HG02678 (cell line): ENCODE measurements around the gene HSD11B2.

Source experiments
- ATAC-seq: cut with Tn5 transposase; IDR thresholded peaks from one replicate; pipeline ENCODE4 v1.9.1; 2021; ENCODE audit warnings: mild to moderate bottlenecking, moderate library complexity; ENCODE audit not compliant: unreplicated experiment

HSD11B2 gene

GRCh38 chr16:67431775-67432505 is 1.0 kb downstream of the HSD11B2 start:
- no peak for ATAC-seq

GRCh38 chr16:67432506-67432890 is 1.6 kb downstream of the HSD11B2 start:
- ATAC-seq, result no peak

- ATAC-seq, result no peak
Observed at GRCh38 chr16:67433131-67433719, 2.3 kb downstream of the HSD11B2 start.

GRCh38 chr16:67435758-67436164 is 4.8 kb downstream of the HSD11B2 start:
- ATAC-seq, result no peak

GRCh38 chr16:67436640-67437193 is 5.8 kb downstream of the HSD11B2 start:
- no peak for ATAC-seq

- no peak for ATAC-seq
Observed at GRCh38 chr16:67437513-67437912, 6.6 kb downstream of the HSD11B2 start.

GRCh38 chr16:67438098-67438791 is 7.3 kb downstream of the HSD11B2 start:
- ATAC-seq, result no peak

GRCh38 chr16:67438824-67439393 is 8.0 kb downstream of the HSD11B2 start:
- ATAC-seq, result no peak

GRCh38 chr16:67441271-67441753 is 10.4 kb downstream of the HSD11B2 start:
- ATAC-seq, result no peak

- no peak for ATAC-seq
Observed at GRCh38 chr16:67441907-67442306, 11.0 kb downstream of the HSD11B2 start.

- ATAC-seq, result no peak
Observed at GRCh38 chr16:67442581-67443255, 11.8 kb downstream of the HSD11B2 start.

GRCh38 chr16:67443265-67443664 is 12.3 kb downstream of the HSD11B2 start:
- ATAC-seq, result no peak

- no peak for ATAC-seq
Observed at GRCh38 chr16:67444259-67445125, 13.6 kb downstream of the HSD11B2 start.

GRCh38 chr16:67445126-67445426 is 14.2 kb downstream of the HSD11B2 start:
- ATAC-seq, result no peak

- no peak for ATAC-seq
Observed at GRCh38 chr16:67445441-67445912, 14.6 kb downstream of the HSD11B2 start.

GRCh38 chr16:67445913-67446907 is 15.3 kb downstream of the HSD11B2 start:
- no peak for ATAC-seq

- no peak for ATAC-seq
Observed at GRCh38 chr16:67446968-67447507, 16.1 kb downstream of the HSD11B2 start.

GRCh38 chr16:67447508-67448076 is 16.7 kb downstream of the HSD11B2 start:
- no peak for ATAC-seq
